OCI-LY7 (cell line): ENCODE results near the gene CBFB.

ENCODE experiments used
- EZH2phosphoT487 ChIP-seq: fragments of 200-600 bp; sonication (generic); IDR thresholded peaks from 2 replicates; pipeline ENCODE4 v1.6.1; 2018; ENCODE audit warnings: low read depth, borderline replicate concordance, mild to moderate bottlenecking, mixed run types, antibody characterized with exemption, low read length, moderate library complexity, mixed read lengths
- TF ChIP-seq, protein P1 (sequence below): fragments of 200-600 bp; sonication (generic); conservative IDR thresholded peaks from 2 replicates; pipeline ENCODE4 v1.5.1; 2014; ENCODE audit warnings: mild to moderate bottlenecking, antibody characterized with exemption, low read length, moderate library complexity, mixed read lengths

- TF ChIP-seq, protein P1, sequence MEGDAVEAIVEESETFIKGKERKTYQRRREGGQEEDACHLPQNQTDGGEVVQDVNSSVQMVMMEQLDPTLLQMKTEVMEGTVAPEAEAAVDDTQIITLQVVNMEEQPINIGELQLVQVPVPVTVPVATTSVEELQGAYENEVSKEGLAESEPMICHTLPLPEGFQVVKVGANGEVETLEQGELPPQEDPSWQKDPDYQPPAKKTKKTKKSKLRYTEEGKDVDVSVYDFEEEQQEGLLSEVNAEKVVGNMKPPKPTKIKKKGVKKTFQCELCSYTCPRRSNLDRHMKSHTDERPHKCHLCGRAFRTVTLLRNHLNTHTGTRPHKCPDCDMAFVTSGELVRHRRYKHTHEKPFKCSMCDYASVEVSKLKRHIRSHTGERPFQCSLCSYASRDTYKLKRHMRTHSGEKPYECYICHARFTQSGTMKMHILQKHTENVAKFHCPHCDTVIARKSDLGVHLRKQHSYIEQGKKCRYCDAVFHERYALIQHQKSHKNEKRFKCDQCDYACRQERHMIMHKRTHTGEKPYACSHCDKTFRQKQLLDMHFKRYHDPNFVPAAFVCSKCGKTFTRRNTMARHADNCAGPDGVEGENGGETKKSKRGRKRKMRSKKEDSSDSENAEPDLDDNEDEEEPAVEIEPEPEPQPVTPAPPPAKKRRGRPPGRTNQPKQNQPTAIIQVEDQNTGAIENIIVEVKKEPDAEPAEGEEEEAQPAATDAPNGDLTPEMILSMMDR = no peak
- TF ChIP-seq EZH2phosphoT487 = no peak
These were observed 79.5 kb downstream of the CBFB start for GRCh38 chr16:67108489-67108888.
